ENCODE measurements around the gene AACS. TPM values are rescaled to one million over a fixed set of nuclear protein-coding genes. Genes with fewer than 3 reads are reported as not detected.
A peak's percentile ranks its signal among the peaks of the same experiment; 100 is the strongest.
"Not testable (repeated sequence)": the region's sequence is repeated elsewhere in the genome, so short reads cannot be mapped to it uniquely, and the experiment has no call there.

Gene AACS
- total RNA-seq, 1 donor from 2014 or later = 16.7 TPM

GRCh38 chr12:125056306-125056705 is 8.9 kb upstream of the AACS start:
- no peak for DNase-seq (ENCODE audit: low read depth in 2 of 2)

DNA sequence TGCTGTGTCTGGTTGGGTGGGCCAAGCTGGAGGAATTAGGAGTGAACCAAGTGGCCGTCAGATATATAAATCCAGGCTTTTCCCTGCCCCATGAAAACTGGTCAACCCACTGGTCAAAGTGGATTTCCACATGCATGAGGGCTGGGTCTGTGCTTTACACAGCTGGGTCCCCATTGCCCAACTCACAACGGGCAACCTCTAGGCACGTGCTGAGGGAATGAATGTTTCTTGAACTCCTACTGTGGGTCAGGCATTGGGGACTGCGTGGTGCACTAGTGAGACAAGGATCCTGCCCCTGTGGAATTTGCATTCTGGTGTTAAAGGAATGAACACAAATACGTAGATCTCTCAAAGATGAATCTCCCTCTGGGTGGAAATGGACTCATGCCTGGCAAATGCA is 7.5 kb upstream of the AACS start:
- no peak for DNase-seq (ENCODE audit: low read depth in 2 of 2)

- no peak for DNase-seq (ENCODE audit: low read depth in 2 of 2)
These were observed 4.0 kb upstream of the AACS start for GRCh38 chr12:125061229-125061628.

DNA sequence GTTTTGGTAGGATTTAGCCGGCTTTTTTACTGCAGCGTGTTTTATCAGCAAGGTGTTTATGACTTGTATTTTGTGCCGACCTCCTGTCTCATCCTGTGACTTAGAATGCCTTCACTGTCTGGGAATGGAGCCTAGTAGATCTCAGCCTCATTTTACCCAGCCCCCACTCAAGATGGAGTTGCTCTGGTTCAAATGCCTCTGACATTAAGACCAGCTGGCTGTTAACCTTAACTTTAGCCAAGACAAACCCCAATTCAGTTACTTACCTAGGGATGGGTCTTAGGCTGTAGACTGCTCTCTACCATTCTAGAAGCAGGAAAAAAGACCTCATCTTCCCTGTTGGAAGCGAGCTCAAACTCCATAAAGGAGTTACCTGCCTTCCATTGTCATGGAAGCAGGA is 1.7 kb upstream of the AACS start:
- not testable (repeated sequence) for DNase-seq (ENCODE audit: low read depth in 2 of 2)

DNA sequence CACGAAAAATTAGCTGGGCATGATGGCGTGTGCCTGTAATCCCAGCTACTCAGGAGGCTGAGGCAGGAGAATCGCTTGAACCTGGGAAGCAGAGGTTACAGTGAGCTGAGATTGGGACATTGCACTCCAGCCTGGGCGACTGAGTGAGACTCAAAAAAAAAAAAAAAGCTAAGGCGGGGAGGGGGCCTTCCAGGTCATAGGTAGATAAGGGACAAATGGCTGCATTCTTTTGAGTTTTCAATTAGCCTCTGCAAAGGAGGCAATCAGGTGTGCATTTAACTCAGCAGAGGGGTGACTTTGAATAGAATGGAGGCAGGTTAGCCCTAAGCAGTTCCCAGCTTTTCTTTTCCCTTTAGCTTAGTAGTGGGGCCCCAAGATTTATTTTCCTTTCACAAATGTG is 743 bp upstream of the AACS start:
- DNase-seq (ENCODE audit: low read depth in 2 of 2) = no peak

GRCh38 chr12:125065919-125066570 is 810 bp downstream of the AACS start:
- DNase-seq (ENCODE audit: low read depth in 2 of 2) = no peak

GRCh38 chr12:125068391-125068790 is 3.2 kb downstream of the AACS start:
- no peak for DNase-seq (ENCODE audit: low read depth in 2 of 2)

DNA sequence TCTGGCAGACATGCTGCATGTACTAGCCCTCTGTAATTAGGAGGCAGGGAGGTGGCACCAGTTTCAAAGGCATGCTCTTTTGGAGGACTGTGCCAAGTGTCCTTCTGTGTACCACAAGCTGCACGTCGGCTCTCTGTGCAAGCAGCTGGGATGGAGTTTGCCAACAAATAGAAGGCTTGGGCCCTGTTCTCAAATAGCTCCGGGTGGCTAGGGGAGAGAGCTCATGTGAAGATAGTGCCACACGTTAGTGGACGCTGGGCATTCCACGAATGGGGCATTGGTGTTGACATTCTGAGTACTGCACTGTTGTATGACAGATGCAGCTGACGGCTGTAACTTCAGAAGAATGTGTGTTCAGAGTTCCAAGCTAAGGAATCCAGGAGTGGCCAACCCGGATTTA is 4.4 kb downstream of the AACS start:
- DNase-seq (ENCODE audit: low read depth in 2 of 2) = no peak

GRCh38 chr12:125070112-125070511 is 4.9 kb downstream of the AACS start:
- peak; percentile 17 to 38 for DNase-seq (ENCODE audit: low read depth in 2 of 2)

- no peak for DNase-seq (ENCODE audit: low read depth in 2 of 2)
These were observed 5.6 kb downstream of the AACS start for GRCh38 chr12:125070661-125071390.

- DNase-seq (ENCODE audit: low read depth in 2 of 2) = no peak
These were observed 6.2 kb downstream of the AACS start for GRCh38 chr12:125071456-125071855.

GRCh38 chr12:125072496-125072895 is 7.3 kb downstream of the AACS start:
- DNase-seq (ENCODE audit: low read depth in 2 of 2) = no peak

- DNase-seq (ENCODE audit: low read depth in 2 of 2) = not testable (repeated sequence)
These were observed 9.1 kb downstream of the AACS start for GRCh38 chr12:125074294-125074693.

DNA sequence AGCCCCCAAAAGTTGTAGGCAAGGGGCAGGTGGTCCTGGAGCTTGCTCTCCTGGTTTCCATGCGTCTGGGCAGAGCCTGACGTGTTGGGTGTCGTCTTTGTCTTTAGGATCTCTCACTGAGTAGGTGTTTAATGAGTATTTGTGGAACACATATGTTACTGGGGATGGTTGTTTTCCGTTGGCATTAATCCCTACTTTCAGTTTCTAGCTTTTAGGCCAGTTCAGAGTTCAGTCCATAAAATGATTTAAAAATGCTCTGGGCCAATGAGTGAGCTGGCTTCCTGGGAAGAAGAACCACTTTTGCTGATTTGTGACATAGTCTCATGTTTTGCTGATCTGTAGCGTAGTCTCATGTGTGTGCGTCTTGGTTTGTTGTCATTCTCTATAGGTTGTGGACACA is 10.9 kb downstream of the AACS start:
- DNase-seq (ENCODE audit: low read depth in 2 of 2) = no peak

DNA sequence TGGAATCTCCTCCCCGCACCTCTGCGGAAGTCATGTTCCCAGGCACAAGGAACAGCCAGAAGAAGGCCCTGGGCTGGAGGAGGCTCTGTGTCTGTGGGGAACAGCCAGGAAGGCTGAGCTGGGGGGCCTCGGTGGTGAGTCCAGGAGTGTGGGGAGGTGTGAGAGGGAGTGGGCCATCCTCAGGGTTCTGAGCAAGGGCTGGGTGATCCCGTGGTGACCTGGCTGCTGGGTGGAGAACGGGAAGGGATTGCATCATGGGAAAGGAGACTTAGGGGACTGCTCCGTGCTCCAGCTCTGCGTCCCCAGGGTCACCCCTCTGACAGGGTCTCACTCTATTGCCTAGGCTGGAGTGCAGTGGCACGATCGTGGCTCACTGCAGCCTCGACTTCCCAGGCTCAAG is 13.8 kb downstream of the AACS start:
- no peak for DNase-seq (ENCODE audit: low read depth in 2 of 2)

- DNase-seq (ENCODE audit: low read depth in 2 of 2) = no peak
These were observed 14.7 kb downstream of the AACS start for GRCh38 chr12:125079648-125080645.

- DNase-seq (ENCODE audit: low read depth in 2 of 2) = no peak
These were observed 16.2 kb downstream of the AACS start for GRCh38 chr12:125081427-125081826.

GRCh38 chr12:125083072-125083471 is 17.8 kb downstream of the AACS start:
- no peak for DNase-seq (ENCODE audit: low read depth in 2 of 2)

DNA sequence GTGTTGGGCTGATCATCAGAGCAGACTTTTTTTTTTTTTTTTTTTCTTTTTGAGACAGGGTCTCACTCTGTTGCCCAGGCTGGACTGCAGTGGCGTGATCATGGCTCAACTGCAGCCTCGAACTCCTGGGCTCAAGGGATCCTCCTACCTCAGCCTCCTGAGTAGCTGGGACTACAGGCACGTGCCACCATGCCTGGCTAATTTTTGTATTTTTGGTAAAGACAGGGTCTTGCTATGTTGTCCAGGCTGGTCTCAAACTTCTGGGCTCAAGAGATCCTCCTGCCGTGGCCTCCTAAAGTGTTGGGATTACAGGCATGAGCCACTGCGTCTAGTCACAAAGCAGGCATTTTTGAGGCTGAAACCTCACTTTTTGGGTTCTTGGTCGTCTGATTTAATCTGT is 23.0 kb downstream of the AACS start:
- DNase-seq (ENCODE audit: low read depth in 2 of 2) = not testable (repeated sequence)

DNA sequence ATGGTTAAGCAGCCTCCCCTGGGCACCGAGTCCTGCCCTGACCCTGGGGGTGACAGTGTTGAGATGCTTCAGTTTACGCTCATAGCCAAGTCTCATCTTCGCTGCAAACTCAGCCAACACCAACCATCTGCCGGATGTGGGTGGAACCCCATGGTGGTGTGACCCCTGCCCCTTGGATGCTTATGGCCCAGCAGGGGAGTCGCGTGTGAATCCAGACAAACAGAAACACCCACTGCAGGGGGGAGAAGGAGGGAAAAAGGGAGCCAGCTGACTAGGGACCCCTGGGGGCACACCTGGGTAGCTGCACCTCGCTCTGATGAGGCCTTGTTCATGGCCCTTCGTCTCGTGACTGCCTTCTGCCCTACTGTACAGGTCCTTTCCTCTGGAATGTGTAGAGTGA is 23.8 kb downstream of the AACS start:
- no peak for DNase-seq (ENCODE audit: low read depth in 2 of 2)

DNA sequence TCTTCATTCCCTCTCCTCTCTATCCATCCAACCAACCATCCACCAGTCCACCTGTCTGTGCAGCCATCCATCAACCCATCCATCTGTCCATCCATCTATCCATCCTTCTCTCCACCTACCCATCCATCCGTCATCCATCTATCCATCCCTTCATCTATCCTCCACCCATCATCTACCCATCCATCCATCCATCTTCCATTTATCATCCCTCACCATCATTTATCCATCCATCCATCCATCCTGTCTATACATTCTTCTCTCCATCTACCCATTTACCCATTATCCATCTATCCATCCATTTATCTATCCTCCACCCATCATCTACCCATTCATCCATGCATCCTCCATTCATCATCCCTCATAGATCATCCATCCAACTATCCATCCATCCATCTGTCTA is 24.4 kb downstream of the AACS start:
- no peak for DNase-seq (ENCODE audit: low read depth in 2 of 2)

- DNase-seq (ENCODE audit: low read depth in 2 of 2) = no peak
These were observed 25.2 kb downstream of the AACS start for GRCh38 chr12:125090437-125090836.

Measured in lung microvascular endothelial cell (primary cell).